Stimulated activated CD8-positive, alpha-beta memory T cell treated with anti-CD3 and anti-CD28 coated beads, Interleukin-15, amount 100 ng/mL, for 24 hours (primary cell): ENCODE data around the gene TECRL.

Source experiments
- DNase-seq: peaks from one replicate; pipeline ENCODE4 v3.0.0-alpha.2; 2020; ENCODE audit warnings: low read depth

The TECRL gene

GRCh38 chr4:64409300-64409699, at the start of gene TECRL:
TECRL (minus strand) TSS chr4:64409450; CDS start chr4:64409351, 99 bp downstream.
- no peak for DNase-seq

DNA sequence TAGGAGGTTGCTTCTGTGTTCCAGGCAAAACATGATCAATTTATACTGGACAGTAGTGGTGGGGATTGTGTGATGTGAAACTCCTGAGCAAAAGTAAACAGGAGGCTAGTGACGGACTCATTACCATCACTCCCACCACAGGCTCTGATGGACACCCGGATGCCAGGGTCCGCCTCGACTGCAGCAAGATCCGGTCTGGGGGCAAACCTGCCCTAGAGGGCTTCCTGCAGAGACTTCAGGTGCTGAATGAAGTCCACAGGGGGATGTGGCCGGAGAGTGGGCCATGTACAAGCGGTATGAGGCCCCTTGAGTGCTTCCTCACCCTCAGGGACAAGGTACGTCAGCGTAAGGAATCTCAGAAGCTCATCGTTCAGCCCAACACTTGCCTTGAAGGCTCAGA, 23.4 kb upstream of the TECRL start:
- DNase-seq: no peak

DNA sequence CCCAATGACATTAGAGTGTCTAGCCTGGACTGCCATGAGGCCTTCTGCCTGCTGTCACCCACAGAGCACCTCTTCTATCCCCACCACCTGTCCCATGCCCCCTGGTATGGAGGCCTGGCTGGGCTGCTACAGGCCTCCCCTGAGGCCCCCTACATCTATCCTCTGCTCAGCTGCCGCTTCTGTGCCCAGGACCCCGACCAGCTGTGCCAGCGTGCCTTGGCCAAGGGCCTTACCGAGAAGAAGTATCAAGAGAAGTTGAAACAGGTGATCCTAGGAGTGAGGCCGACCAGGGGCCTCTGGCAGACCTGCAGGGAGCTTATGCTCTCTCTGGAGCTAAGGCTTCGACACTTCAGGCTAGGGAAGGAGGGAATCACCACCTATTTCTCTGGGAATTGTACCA, 21.7 kb upstream of the TECRL start:
- DNase-seq: no peak

- DNase-seq: no peak
These were observed 8.7 kb upstream of the TECRL start for GRCh38 chr4:64417974-64418373.

DNA sequence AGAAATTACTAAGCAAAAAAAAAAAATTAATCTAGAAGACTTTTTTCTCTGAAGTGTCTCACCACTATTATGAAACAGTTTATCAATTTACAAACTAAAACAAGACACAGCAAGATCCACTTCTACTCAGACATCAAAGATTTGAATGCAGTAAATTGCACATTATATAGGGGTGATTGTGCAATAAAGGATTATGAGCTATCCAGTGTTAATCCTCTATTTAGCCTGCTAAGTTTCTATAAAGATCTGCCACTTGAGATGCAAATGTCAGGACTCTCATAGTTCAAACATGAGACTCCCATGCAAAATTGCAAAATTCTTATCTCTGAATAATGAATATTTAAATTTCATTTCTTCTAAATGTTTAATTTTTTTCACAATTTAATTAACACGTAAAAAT, 2.2 kb downstream of the TECRL start:
- no peak for DNase-seq

GRCh38 chr4:64405761-64406160, 3.5 kb downstream of the TECRL start:
- DNase-seq: no peak

DNA sequence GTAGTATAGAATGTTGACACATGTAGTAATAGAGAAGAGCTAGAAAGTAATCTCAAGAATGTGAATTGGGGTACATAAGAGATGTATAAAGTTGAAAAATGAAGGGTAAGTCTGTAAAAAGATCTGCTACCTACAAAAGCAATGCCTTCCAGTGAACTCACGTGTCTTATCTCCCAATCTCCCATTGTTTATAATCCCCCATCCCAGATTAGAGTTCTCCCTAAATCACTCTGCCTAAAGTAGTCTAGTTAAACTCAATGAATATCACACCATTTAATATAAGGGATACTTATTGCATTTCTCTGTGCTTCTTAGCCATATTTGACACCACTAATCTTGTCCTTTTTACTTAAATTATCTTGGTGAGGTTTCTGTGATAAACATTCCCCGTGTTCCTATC, 6.6 kb downstream of the TECRL start:
- no peak for DNase-seq

DNA sequence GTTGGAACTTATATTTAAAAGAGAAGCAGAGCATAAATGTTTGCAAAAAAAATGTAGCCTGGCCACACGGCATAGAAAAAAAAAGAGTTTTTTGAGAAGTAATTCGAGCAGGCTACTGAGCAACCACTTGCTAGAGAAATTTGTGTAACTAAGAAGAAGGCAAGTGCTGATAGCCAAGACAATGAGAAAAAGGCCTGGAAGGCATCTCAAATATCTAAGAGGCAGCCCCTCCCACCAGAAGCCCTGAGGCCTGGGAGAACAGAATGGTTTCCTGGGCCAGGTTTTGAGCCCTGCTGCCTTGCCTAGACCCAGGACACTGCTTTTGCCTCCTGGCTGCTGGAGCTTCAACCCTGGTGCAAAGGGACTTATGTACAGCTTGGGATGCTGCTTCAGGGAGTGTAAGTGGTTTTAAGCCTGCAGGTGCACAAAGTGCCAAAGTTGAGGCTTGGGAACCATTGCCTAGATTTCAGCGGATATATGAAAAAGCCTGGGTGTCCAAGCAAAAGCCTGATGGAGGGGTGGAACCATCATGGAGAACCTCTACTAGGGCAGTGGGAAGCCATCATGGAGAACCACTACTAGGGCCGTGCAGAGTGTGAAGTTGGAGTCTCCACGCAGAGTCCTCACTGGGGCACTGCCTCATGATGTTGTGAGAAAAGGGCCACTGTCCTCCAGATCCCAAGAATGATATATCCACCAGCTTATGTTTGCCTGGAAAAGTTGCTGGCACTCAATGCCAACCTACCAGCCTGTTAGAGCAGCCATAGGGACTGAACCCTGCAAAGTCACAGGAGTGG, 9.7 kb downstream of the TECRL start:
- no peak for DNase-seq

DNA sequence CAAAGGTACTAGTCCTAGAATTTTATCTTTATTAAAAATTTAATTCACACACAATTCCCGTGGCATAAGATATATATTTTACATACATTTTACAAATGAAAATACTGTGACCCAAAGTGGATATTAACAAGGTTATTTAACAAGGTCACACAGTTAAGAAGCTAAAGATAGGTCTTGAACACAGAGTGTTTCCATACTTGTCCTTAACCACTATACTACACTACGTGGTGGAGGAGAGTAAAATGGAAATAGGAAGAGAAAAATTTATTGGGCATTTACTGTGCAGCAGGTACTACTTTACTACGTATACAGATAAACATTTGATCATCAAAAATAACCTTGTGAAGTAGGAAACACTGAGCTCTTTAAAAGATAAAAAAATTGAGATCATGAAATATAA, 14.8 kb downstream of the TECRL start:
- no peak for DNase-seq

DNA sequence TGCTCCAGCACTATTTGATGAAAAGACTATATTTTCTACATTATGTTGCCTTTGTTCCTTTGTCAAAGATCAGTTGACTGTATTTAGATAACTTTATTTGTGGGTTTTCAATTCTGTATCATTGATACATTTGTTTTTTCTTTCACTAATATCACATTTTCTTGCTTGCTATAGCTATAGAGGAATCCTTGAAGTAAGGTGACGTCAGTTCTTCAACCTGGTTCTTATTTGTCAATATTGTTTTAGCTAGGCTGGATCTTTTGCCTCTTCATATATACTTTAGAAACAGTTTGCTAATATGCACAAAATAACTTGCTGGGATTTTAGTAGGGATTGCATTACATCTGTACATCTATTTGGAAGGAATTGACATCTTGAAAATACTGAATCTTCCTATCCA, 21.0 kb downstream of the TECRL start:
- no peak for DNase-seq

DNA sequence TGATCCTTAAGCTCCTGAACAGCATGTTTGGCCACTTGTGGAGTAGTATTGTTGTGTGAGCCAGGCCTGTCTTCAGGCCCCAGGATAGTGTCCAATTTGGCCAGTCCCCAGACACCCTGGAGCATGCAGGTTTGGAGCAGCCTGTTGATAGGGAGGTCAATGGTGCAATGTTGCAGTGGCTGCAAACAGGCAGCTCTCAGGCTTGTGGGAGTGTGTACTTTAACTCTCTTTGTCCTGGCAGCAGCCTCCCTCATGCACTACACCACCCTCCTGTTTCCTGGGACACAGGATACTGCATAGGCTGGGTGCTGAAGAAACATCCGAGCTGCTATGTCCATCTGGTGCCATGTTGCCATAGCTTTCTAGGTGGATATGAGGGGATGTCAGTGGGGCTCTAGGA, 24.0 kb downstream of the TECRL start:
- DNase-seq: no peak

GRCh38 chr4:64384237-64385203, 24.7 kb downstream of the TECRL start:
- DNase-seq: no peak

DNA sequence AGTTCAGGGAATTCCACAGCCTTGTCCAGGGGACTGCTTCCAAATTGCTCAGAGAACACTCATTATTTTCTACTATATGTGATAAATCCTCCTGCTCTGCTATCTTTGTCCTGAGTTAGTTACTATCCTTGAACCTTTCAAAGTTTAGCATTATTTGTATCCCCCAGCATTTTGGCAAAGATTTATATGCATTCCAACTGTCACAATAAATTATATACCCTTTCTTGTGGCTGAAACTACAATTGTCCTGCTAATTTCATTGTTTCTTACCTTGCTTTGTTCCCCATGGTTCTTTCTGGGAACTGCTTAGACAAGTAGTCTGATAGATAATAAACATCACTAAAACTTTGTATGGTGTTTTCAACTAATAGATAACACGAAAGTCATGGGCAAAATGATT, 40.5 kb downstream of the TECRL start:
- DNase-seq: no peak

GRCh38 chr4:64361399-64361740, 47.9 kb downstream of the TECRL start:
- DNase-seq: no peak

DNA sequence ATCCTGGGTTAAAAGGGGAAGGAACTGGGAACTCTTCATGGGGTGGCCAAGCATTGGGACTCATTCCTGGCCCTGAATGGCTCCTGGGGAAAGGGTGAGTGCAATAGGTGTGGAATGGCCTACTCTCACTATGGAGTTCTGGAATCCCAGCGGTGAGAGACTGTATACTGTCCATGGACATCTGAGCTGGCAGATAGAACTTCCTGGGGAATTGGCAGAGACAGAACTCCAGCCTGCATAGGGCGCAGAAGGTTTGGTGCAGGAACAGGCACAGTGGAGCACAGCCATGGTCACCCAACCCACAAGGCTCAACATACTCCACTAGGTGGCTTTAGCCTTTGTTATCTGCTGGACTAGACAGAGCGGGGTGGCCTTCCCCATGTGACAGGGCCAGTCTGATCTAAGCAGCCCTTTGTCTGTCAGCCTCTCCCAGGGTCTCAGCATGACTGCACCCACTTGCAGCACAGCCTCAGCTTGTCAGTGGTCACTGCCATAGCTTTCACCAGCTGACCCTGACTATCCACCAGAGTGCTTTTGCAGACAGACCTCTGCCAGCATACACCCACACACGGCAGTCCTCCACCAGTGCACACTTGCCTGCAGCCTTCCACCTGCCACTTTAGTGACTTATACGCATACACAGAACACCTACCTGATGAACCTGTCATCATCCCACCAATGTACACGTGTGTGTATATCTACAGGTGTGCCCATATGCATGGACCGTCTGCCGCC, 48.4 kb downstream of the TECRL start:
- DNase-seq: no peak

GRCh38 chr4:64359489-64359888, 49.8 kb downstream of the TECRL start:
- no peak for DNase-seq

DNA sequence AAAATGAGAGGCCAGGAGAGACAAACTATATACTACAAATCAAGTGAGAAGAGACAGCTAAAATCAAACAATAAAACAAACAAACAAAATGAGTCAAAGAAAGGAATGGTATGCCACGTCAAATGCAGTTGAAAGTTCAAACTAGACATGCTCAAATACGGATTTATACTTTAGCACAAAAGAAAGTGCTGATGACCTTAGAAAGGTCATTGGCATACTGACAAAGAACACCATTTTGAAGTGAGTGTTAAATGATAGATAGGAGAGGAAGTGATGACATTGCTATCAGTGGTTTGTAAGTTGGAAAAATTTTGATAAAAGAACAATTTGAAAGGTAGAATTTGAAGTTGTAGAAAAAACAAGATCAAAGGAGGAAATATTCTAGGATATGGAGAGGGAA, 55.3 kb downstream of the TECRL start:
- no peak for DNase-seq

- DNase-seq: no peak
These were observed 67.5 kb downstream of the TECRL start for GRCh38 chr4:64341711-64342110.

- no peak for DNase-seq
These were observed 68.8 kb downstream of the TECRL start for GRCh38 chr4:64340218-64341110.

DNA sequence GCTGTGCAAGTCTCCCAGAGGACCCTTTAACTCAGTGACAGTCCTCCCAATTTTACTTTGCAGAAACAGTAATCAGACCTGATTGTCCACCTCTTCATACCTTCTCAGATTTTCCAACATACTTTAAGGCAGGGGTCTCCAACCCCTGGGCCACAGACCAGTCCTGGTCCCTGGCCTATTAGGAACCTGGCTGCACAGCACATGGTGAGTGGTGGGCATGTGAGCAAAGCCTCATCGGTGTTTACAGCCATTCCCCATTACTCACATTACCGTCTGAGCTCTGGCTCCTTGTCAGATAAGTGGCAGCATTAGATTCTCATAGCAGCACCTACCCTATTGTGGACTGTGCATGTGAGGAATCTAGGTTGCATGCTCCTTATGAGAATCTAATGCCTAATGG, 74.3 kb downstream of the TECRL start:
- no peak for DNase-seq

DNA sequence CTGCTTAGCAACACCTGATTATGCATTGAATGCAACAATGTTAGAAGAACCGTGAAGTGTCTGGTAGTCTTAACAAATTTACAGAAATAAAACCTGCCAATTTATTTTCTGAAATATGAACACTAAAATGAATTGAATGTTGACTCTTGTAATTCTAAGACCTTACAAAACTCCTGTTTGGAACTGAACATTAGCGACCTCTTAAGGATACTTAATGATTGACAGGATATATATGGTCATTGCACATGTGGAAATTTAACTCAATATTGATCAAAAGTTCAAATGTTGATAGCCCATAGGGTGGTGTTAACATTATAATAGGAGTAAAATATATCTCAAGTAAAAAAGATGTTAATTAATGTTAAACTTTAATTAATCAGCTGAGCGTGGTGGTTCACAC, 79.1 kb downstream of the TECRL start:
- no peak for DNase-seq

- DNase-seq: no peak
These were observed 82.0 kb downstream of the TECRL start for GRCh38 chr4:64327237-64327636.
